ENCODE data around the gene HSPE1. TPM values are rescaled to one million over a fixed set of nuclear protein-coding genes. Genes with fewer than 3 reads are reported as not detected.
"Not testable (repeated sequence)": the region's sequence is repeated elsewhere in the genome, so short reads cannot be mapped to it uniquely, and the experiment has no call there.

HSPE1 gene
- total RNA-seq, 1 donor from 2014 or later = 185 TPM

DNA sequence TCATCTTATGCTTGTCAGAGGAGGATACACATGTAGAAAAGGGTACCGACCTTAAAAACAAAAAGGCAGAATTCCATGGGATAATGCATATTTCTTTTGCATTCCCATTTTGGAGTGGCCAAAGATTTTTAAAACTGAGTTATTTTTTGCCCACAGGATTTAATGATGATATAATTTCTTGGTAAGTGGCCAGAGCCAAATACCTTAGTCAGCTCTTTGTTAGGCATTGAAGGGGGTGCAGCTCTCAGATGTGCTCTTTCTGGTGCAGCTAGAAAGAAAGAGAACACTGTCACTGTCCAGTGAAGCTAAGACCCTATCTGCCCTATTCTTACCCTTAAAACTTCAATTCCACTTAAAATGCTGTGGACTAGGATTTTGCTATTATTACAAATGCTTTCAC is 36.0 kb upstream of the HSPE1 start:
- H3K4me1 Mint-ChIP-seq (ENCODE audit: low read depth) = peaks cover 1% of the 10 kb centered on the region
- no peak overlapping the region for H3K27ac Mint-ChIP-seq
- no peak for DNase-seq (ENCODE audit: low spot score, unreplicated experiment)
- no peaks in the 10 kb centered on the region for H3K27me3 Mint-ChIP-seq
- H3K4me3 Mint-ChIP-seq (ENCODE audit: low read depth) = no peak overlapping the region
- peaks cover 13% of the 10 kb centered on the region for H3K36me3 Mint-ChIP-seq (ENCODE audit: insufficient read depth)
- TF ChIP-seq, protein P1, sequence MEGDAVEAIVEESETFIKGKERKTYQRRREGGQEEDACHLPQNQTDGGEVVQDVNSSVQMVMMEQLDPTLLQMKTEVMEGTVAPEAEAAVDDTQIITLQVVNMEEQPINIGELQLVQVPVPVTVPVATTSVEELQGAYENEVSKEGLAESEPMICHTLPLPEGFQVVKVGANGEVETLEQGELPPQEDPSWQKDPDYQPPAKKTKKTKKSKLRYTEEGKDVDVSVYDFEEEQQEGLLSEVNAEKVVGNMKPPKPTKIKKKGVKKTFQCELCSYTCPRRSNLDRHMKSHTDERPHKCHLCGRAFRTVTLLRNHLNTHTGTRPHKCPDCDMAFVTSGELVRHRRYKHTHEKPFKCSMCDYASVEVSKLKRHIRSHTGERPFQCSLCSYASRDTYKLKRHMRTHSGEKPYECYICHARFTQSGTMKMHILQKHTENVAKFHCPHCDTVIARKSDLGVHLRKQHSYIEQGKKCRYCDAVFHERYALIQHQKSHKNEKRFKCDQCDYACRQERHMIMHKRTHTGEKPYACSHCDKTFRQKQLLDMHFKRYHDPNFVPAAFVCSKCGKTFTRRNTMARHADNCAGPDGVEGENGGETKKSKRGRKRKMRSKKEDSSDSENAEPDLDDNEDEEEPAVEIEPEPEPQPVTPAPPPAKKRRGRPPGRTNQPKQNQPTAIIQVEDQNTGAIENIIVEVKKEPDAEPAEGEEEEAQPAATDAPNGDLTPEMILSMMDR (IDR thresholded peaks at IDR 0.05; ENCODE audit: unreplicated experiment) = no peak
- no peaks in the 10 kb centered on the region for H3K9me3 Mint-ChIP-seq (ENCODE audit: low read depth)

DNA sequence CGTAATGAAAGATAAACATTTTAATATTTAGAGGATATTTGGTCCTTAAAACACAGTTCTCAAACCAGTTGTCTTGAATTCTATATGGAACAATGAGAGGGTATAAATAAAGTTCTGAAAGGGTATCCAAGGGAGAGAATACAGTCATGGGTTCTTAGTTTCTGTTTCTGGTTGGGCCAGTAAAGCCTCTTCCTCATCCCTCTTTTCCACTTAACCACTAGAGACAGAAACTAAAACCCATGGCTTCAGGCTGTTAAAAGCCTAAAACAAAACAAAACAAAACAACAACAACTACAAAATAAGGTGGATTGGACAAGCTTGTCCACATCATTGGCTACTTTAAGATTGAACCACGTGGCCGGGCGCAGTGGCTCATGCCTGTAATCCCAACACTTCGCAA is 28.0 kb upstream of the HSPE1 start:
- Mint-ChIP-seq H3K4me3 (ENCODE audit: low read depth) (no peak overlapping the region), H3K36me3 (ENCODE audit: insufficient read depth) (peaks cover 9% of the 10 kb centered on the region), H3K27me3 (no peaks in the 10 kb centered on the region), H3K4me1 (ENCODE audit: low read depth) (no peaks in the 10 kb centered on the region), H3K27ac (no peak overlapping the region), H3K9me3 (ENCODE audit: low read depth) (no peaks in the 10 kb centered on the region)
- DNase-seq (ENCODE audit: low spot score, unreplicated experiment) = no peak
- TF ChIP-seq, protein P1 (IDR thresholded peaks at IDR 0.05; ENCODE audit: unreplicated experiment) = no peak

DNA sequence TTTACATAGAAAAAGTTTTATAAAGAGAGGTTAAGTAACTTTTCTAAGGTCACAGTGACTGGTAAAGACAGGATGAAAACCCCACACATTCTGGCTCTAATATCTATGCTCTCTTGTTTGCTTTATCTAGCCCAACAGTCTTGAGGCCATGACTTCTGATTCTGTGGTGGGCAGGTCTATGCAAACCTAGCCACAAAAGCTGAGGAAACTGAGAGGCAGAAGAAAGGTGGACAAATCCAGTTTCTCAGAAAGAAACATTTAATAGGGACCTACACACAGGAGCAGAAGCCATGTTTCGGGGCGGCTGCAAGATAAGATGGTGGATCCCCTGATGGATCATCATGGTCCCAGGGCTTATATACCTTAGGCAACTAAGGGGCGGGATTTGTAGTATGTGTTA is 22.4 kb upstream of the HSPE1 start:
- TF ChIP-seq, protein P1 (IDR thresholded peaks at IDR 0.05; ENCODE audit: unreplicated experiment) = no peak
- Mint-ChIP-seq H3K9me3 (ENCODE audit: low read depth) (no peaks in the 10 kb centered on the region), H3K4me3 (ENCODE audit: low read depth) (no peak overlapping the region), H3K36me3 (ENCODE audit: insufficient read depth) (peaks cover 10% of the 10 kb centered on the region), H3K27me3 (no peaks in the 10 kb centered on the region), H3K4me1 (ENCODE audit: low read depth) (peaks cover 2% of the 10 kb centered on the region), H3K27ac (no peak overlapping the region)
- DNase-seq (ENCODE audit: low spot score, unreplicated experiment) = no peak

DNA sequence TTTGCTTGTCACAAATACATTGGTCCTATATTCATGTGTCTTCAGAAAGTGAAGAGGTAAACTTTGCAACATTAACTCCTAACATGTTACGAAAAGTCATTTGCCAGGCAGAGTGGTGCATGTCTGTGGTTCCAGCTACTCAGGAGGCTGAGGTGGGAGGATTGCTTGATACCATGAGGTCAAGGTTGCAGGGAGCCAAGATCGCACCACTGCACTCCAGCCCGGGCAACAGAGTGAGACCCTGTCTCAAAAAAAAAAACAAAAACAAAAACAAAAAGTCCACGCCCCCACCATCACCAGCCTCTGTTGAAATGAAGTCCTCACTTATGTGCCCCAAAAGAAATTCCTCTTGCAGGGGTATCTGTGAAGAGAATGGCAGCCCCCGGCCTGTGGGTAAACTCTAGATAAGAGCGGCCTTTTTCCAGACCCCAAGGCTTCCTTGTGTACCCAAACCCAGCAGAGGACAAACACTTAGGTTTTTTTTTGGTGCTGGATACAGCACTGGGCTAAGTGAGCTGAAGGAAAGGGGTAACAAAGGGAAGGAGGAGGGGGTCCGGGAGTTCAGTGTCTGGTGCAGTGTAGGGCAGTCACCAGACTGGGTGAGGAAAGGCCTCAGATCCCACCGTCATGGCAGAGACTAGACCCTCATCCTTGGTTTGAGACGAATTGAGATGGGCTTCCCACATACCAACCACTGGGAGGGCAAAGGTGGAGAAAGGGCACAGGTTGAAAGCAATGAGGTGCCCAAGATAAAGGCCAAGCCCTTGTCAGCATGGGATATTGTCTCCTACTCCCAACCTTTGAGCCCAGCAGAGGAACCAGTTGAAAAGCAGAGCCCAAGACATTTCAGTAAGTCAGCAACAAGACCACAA is 19.8 kb upstream of the HSPE1 start:
- H3K9me3 Mint-ChIP-seq (ENCODE audit: low read depth) = peaks cover 4% of the 10 kb centered on the region
- peaks cover 17% of the 10 kb centered on the region for H3K36me3 Mint-ChIP-seq (ENCODE audit: insufficient read depth)
- no peaks in the 10 kb centered on the region for H3K27me3 Mint-ChIP-seq
- no peak overlapping the region for H3K27ac Mint-ChIP-seq
- H3K4me1 Mint-ChIP-seq (ENCODE audit: low read depth) = peaks cover 2% of the 10 kb centered on the region
- no peak for DNase-seq (ENCODE audit: low spot score, unreplicated experiment)
- H3K4me3 Mint-ChIP-seq (ENCODE audit: low read depth) = no peak overlapping the region
- TF ChIP-seq, protein P1 (IDR thresholded peaks at IDR 0.05; ENCODE audit: unreplicated experiment) = no peak

DNA sequence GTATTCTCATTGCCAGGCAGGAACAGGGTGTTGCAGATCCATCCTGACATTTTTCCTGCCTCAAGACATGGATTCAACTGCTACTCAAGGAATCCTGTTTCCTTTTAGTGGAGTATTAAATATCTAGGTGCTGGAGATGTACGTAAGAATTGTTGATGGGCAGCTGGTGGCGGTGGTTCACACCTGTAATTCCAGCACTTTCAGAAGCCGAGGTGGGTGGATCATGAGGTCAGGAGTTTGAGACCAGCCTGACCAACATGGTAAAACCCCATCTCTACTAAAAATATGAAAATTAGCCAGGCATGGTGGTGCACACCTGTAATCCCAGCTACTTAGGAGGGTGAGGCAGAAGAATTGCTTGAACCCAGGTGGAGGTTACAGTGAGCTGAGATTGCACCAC is 15.9 kb upstream of the HSPE1 start:
- not testable (repeated sequence) for H3K4me3 Mint-ChIP-seq (ENCODE audit: low read depth); H3K27ac Mint-ChIP-seq; H3K4me1 Mint-ChIP-seq (ENCODE audit: low read depth); DNase-seq (ENCODE audit: low spot score, unreplicated experiment); H3K27me3 Mint-ChIP-seq; H3K9me3 Mint-ChIP-seq (ENCODE audit: low read depth)
- peaks cover 35% of the 10 kb centered on the region for H3K36me3 Mint-ChIP-seq (ENCODE audit: insufficient read depth)

DNA sequence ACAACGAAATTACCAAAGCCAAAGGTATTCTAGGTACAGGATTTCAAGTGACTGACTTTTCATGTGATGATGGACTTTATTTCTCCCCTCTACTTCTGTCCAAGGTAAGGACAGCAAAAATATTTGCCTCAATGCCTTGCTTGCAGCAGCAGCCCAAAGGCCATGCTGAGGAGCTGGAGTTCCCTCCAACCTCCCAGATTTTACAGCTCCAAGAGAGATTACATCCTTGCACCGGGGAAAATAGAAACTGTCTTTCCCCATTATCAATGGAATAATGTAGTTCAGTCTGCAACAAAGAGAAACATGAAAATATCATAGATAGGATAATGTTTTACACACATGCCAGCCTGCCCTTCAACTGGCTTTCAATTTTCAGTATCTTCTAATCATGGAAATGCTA is 14.0 kb upstream of the HSPE1 start:
- TF ChIP-seq, protein P1 (IDR thresholded peaks at IDR 0.05; ENCODE audit: unreplicated experiment) = no peak
- Mint-ChIP-seq H3K27ac (no peak overlapping the region), H3K4me1 (ENCODE audit: low read depth) (no peaks in the 10 kb centered on the region), H3K36me3 (ENCODE audit: insufficient read depth) (peaks cover 42% of the 10 kb centered on the region), H3K27me3 (no peaks in the 10 kb centered on the region), H3K4me3 (ENCODE audit: low read depth) (no peak overlapping the region), H3K9me3 (ENCODE audit: low read depth) (peaks cover 7% of the 10 kb centered on the region)
- no peak for DNase-seq (ENCODE audit: low spot score, unreplicated experiment)
